ENCODE measurements around the gene SLC9A5. TPM values are rescaled to one million over a fixed set of nuclear protein-coding genes. Genes with fewer than 3 reads are reported as not detected.

SLC9A5 gene
- total RNA-seq, 1 donor from 2014 or later, result 1.3 TPM

DNA sequence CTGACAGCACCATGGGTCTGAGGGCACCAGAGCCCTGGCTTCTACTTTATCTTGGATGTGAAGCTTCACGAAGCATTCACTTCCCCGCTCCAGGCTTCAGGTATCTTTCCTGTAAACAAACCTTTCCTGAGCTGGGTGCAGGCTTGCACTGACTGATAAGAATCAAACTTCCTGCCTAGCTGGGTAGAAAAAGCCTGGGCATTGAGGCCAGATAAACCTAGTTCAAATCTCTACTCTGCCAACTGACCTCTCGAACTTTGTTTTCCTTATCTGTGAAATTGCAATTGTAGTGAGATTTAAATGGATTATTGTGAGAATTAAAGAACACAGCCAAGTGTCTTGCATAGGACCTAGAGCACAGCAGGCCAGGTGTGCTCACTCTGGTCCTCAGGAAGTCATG is 24.8 kb upstream of the SLC9A5 start:
- no peaks in the 10 kb centered on the region for H3K27me3 ChIP-seq (ENCODE audit: low read depth)
- peaks cover 11% of the 10 kb centered on the region for H3K36me3 ChIP-seq
- no peak overlapping the region for H3K4me3 ChIP-seq
- DNase-seq, result no peak
- no peaks in the 10 kb centered on the region for H3K9me3 ChIP-seq (replicated peaks)
- TF ChIP-seq, protein P1, sequence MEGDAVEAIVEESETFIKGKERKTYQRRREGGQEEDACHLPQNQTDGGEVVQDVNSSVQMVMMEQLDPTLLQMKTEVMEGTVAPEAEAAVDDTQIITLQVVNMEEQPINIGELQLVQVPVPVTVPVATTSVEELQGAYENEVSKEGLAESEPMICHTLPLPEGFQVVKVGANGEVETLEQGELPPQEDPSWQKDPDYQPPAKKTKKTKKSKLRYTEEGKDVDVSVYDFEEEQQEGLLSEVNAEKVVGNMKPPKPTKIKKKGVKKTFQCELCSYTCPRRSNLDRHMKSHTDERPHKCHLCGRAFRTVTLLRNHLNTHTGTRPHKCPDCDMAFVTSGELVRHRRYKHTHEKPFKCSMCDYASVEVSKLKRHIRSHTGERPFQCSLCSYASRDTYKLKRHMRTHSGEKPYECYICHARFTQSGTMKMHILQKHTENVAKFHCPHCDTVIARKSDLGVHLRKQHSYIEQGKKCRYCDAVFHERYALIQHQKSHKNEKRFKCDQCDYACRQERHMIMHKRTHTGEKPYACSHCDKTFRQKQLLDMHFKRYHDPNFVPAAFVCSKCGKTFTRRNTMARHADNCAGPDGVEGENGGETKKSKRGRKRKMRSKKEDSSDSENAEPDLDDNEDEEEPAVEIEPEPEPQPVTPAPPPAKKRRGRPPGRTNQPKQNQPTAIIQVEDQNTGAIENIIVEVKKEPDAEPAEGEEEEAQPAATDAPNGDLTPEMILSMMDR (IDR thresholded peaks at IDR 0.05; ENCODE audit: borderline replicate concordance), result no peak
- no peak overlapping the region for H3K27ac ChIP-seq (replicated peaks)
- peaks cover 38% of the 10 kb centered on the region for H3K4me1 ChIP-seq
- intact Hi-C loops (cut with micrococcal nuclease), result no loop called here

DNA sequence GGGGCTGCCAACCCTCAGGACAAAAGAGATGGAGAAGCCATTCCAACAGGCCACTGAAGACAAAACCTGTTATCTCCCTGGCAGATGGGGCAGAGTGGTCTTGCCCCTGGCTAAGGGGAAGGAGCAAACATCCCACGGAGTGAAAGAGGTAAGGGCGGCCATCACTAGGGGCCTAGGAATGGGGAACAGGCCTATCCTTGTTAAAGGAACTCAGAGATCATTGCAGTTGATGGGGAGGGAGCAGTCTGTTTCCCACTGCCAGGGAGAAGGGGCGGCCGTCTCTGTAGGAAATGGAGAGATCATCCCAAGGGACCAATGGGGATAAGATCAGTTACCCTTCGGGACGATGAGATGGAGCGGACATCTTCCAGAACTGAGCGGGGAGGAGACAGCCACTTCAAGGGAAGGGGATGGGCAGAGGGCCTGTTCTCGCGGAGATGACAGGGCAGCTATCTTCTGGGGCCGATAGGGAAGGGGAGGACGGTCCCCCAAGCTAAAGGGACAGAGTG is 22.4 kb upstream of the SLC9A5 start:
- TF ChIP-seq, protein P1 (IDR thresholded peaks at IDR 0.05; ENCODE audit: borderline replicate concordance), result no peak
- intact Hi-C loops (cut with micrococcal nuclease), result no loop called here
- H3K4me1 ChIP-seq, result peaks cover 38% of the 10 kb centered on the region
- DNase-seq, result no peak
- H3K36me3 ChIP-seq, result peaks cover 34% of the 10 kb centered on the region
- H3K4me3 ChIP-seq, result peak overlapping the region; percentile 99
- H3K27me3 ChIP-seq (ENCODE audit: low read depth), result no peaks in the 10 kb centered on the region
- no peaks in the 10 kb centered on the region for H3K9me3 ChIP-seq (replicated peaks)
- peak overlapping the region; percentile 94 for H3K27ac ChIP-seq (replicated peaks)

DNA sequence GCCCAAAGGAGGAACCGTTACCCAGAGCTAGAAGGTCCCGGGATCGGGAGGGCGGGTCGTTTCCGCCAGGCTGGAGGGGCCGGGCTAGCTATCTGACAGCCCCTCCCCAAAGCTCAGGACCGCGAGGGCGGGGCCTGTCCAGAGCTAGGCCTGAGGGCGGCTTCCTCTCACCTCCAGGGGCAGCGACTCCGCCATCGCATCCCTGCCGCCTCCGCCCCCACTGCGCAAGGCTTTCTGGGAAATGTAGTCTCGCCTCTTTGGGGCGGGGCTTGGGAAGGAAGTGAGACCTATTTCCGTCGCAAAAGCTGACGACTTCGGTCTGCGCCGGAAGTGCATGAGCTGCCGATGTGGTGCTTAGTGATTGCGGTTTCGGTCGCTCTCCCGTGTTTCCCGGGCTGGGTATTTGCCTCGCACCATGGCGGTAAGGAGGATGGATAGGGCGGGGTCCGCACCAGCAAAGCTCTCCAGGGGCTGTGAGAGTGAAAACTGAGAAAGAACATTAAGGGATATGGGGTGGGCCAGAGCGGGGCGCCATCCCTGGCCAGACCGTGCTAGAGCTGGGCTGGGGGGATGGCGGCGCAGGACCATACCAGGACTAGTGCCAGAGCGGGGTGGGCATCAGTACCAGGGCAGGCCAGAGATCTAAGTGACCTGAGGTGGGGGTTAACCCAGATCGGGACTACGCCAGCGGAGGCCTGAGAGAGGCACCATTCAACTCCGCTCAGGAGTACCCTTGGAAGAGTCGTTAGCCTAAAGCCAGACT is 21.8 kb upstream of the SLC9A5 start, which contains the start of gene TMEM208:
Gene TMEM208 (plus strand): TSS at position 327 of the 763 bp plus-strand sequence. CDS start 89 bp downstream, at position 416.
- intact Hi-C loops (cut with micrococcal nuclease), result no loop called here
- peak within 1 kb of the TSS; percentile 94 for H3K27ac ChIP-seq (replicated peaks)
- TF ChIP-seq, protein P1 (IDR thresholded peaks at IDR 0.05; ENCODE audit: borderline replicate concordance), result peak; percentile 36
- H3K4me3 ChIP-seq, result peak within 1 kb of the TSS; percentile 99
- H3K9me3 ChIP-seq (replicated peaks), result no peaks in the 10 kb centered on the region
- H3K36me3 ChIP-seq, result peaks cover 41% of the 10 kb centered on the region
- H3K27me3 ChIP-seq (ENCODE audit: low read depth), result no peaks in the 10 kb centered on the region
- peak; percentile 99 for DNase-seq
- peaks cover 38% of the 10 kb centered on the region for H3K4me1 ChIP-seq

DNA sequence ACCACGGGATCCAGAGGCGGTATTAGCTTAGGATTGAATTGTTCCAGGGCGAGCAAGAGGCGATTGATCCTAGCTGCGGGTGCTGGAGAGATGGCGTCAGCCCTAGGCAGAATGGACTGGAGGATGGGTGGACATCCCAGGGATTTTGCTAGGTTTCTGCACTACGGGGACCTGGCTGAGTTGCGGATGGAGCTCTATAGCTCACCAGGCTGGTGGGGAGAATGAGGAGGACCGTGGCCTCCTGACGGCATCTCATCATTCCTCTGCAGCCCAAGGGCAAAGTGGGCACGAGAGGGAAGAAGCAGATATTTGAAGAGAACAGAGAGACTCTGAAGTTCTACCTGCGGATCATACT is 21.2 kb upstream of the SLC9A5 start:
- H3K36me3 ChIP-seq, result peaks cover 44% of the 10 kb centered on the region
- H3K4me1 ChIP-seq, result peaks cover 38% of the 10 kb centered on the region
- no peaks in the 10 kb centered on the region for H3K9me3 ChIP-seq (replicated peaks)
- H3K4me3 ChIP-seq, result peak overlapping the region; percentile 99
- TF ChIP-seq, protein P1 (IDR thresholded peaks at IDR 0.05; ENCODE audit: borderline replicate concordance), result no peak
- peak overlapping the region; percentile 94 for H3K27ac ChIP-seq (replicated peaks)
- H3K27me3 ChIP-seq (ENCODE audit: low read depth), result no peaks in the 10 kb centered on the region
- DNase-seq, result no peak
- intact Hi-C loops (cut with micrococcal nuclease), result no loop called here

DNA sequence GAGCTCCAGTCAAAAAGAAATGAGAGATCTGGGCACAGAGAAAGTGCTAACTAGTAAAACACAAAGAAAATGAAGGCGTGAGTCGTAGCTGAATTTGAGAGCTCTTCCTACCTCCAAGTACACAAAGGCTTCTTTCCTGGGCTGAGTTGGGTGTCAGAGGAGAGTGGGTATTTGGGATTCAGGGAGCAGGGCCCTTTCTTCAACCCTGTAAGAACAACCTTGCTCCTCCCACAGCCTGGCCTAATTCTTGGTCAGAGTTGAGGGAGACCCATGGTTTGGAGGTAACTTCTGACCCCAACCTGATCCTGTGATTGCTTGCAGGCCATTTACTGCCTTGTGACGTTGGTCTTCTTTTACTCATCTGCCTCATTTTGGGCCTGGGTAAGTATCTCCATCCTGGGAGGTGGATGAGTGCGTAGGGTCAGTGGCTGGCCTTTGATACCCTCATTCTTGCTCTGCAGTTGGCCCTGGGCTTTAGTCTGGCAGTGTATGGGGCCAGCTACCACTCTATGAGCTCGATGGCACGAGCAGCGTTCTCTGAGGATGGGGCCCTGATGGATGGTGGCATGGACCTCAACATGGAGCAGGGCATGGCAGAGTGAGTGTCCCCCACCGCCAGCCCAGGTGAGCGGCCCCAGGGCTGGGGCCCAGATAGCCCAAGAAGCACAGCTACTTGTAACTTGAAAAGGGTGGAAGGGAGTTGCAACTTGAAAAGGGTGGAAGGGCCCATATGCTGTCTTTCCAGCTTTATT is 20.6 kb upstream of the SLC9A5 start:
- intact Hi-C loops (cut with micrococcal nuclease), result no loop called here
- Histone ChIP-seq H3K9me3 (replicated peaks) (no peaks in the 10 kb centered on the region), H3K36me3 (peaks cover 51% of the 10 kb centered on the region), H3K4me1 (peaks cover 33% of the 10 kb centered on the region), H3K4me3 (peak overlapping the region; percentile 99), H3K27ac (replicated peaks) (no peak overlapping the region), H3K27me3 (ENCODE audit: low read depth) (no peaks in the 10 kb centered on the region)
- TF ChIP-seq, protein P1 (IDR thresholded peaks at IDR 0.05; ENCODE audit: borderline replicate concordance), result no peak
- DNase-seq, result no peak

Data from left ventricle myocardium inferior (tissue), 1 donor.